Ovary (tissue), 9 donors: ENCODE data around the gene GRID2. TPM values are rescaled to one million over a fixed set of nuclear protein-coding genes. Genes with fewer than 3 reads are reported as not detected.

Source experiments
- DNase-seq, 5 donors: peaks; one replicate each; pipeline ENCODE4 v3.0.0-alpha.2; 2019 to 2020
- H3K27ac ChIP-seq, 2 donors: fragments of 200-600 bp; one replicate each; pipeline versions ENCODE4 v1.5.1 to v1.8.0; 2019 to 2022
- H3K27me3 ChIP-seq: fragments of 200-600 bp; one replicate; pipeline ENCODE4 v1.8.0; 2022
- H3K36me3 ChIP-seq: fragments of 200-600 bp; sonication (generic); one replicate; pipeline ENCODE4 v1.5.1; 2019
- H3K4me1 ChIP-seq: one replicate; pipeline ENCODE4 v1.8.1; 2013; ENCODE audit warnings: mild to moderate bottlenecking, moderate library complexity; ENCODE audit not compliant: insufficient read depth
- H3K4me3 ChIP-seq: fragments of 200-600 bp; sonication (generic); one replicate; pipeline ENCODE4 v1.5.1; 2017
- H3K9me3 ChIP-seq, 2 donors: fragments of 200-600 bp in 1 of 2; sonication (generic) in 1 of 2; one replicate each; pipeline versions ENCODE4 v1.5.1 to v1.8.1; 2013 to 2019; ENCODE audit warnings: mild to moderate bottlenecking in 1 of 2, moderate library complexity in 1 of 2
- EP300 ChIP-seq: sonication (generic); formaldehyde crosslinking; IDR thresholded peaks from one replicate; pipeline ENCODE4 v1.6.1; 2017; ENCODE audit warnings: antibody characterized with exemption
- POLR2A ChIP-seq: fragments of 450-650 bp; IDR thresholded peaks from one replicate; pipeline ENCODE4 v1.6.1; 2017; ENCODE audit warnings: antibody characterized with exemption, mild to moderate bottlenecking, moderate library complexity
- WGBS, 3 donors: extraction: QIAGEN DNeasy Blood & Tissue Kit in 1 of 3; methylation state at CpG; one replicate each; pipeline versions ENCODE4 v1.1.5 to v1.1.7; 2013 to 2017; 5-methylcytosine and 5-hydroxymethylcytosine counted together
- intact Hi-C, 4 donors: fragments of 100-400 bp; cut with DNase I; formaldehyde crosslinking; loops; one replicate each; pipeline versions ENCODE4 v1.11.0 to v1.15.1; 2022 to 2023
- polyA plus RNA-seq, 2 donors: library from polyadenylated mRNA; stranded (reverse); fragments of 200-250 nt in 1 of 2; fragments of 350-450 nt in 1 of 2; fragmentation: Illumina TruSeq in 1 of 2; extraction: RNeasy Lipid Tissue Mini Kit (QIAGEN cat#74804) in 1 of 2; gene quantifications; one replicate each; pipeline ENCODE4 v1.2.3, GENCODE V29; 2013 to 2014
- total RNA-seq, 7 donors: library from RNA; depleted of rRNA in 2 of 7; stranded (reverse); fragments of >200 nt in 2 of 7; fragmentation: NEBNext Ultra II Directional in 3 of 7; extraction: Animal tissue kit (Norgen Biotek cat#: 25700) in 3 of 7; gene quantifications; one replicate each; pipeline versions ENCODE4 v1.1.0 to v1.2.4, GENCODE V29; 2016 to 2023
- TF ChIP-seq, protein P1 (sequence below), 3 donors: fragments of 450-650 bp in 2 of 3; fragments of 200-600 bp in 1 of 3; IDR thresholded peaks; one replicate each; pipeline versions ENCODE4 v1.5.1 to v1.8.0; 2016 to 2022; ENCODE audit warnings: antibody characterized with exemption in 3 of 3, mild to moderate bottlenecking in 1 of 3
- donor health status: DM: no; HTN: no; CAD: no; lungs with moderate emphysema.
- donor health status: DM: no; HTN: no; CAD: no.
- donor health status: Bipolar disorder and iron deficiency.
- donor health status: DM: yes; HTN: yes; CAD: no.
- donor health status: DM: no; HTN: no; CAD: no.
- donor health status: DM: yes; HTN: yes; CAD: no.

Gene GRID2
- total and polyA plus RNA-seq, 9 donors, result 0.65 to 6.8 (median 2.6) TPM

DNA sequence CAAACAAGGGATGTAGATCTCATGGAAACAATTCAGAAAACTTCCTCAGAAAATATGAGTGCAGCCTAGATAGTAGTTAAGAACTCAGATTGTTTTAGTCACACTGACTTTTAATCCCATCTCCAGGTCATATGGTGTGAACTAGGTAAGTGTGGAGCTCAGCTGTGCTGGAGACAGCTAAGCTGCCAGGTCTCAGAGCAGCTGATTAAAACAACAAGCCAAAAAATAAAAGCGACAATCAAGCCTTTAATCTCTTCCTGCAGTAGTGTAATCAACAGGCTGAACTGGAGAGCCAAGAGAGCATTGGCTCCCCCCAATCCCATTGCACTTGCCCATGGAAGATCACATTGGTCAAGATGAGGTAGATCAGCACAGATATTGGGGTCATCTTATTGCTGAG, 1426.5 kb downstream of the GRID2 start:
- DNase-seq, result no peak
- H3K9me3 ChIP-seq, result no peaks in the 10 kb centered on the region
- no peaks in the 10 kb centered on the region for H3K27me3 ChIP-seq
- H3K4me1 ChIP-seq, result no peaks in the 10 kb centered on the region
- no peaks in the 10 kb centered on the region for H3K36me3 ChIP-seq
- H3K4me3 ChIP-seq, result no peak overlapping the region
- TF ChIP-seq POLR2A, result no peak
- no peak for TF ChIP-seq EP300
- TF ChIP-seq, protein P1, sequence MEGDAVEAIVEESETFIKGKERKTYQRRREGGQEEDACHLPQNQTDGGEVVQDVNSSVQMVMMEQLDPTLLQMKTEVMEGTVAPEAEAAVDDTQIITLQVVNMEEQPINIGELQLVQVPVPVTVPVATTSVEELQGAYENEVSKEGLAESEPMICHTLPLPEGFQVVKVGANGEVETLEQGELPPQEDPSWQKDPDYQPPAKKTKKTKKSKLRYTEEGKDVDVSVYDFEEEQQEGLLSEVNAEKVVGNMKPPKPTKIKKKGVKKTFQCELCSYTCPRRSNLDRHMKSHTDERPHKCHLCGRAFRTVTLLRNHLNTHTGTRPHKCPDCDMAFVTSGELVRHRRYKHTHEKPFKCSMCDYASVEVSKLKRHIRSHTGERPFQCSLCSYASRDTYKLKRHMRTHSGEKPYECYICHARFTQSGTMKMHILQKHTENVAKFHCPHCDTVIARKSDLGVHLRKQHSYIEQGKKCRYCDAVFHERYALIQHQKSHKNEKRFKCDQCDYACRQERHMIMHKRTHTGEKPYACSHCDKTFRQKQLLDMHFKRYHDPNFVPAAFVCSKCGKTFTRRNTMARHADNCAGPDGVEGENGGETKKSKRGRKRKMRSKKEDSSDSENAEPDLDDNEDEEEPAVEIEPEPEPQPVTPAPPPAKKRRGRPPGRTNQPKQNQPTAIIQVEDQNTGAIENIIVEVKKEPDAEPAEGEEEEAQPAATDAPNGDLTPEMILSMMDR (IDR thresholded peaks at IDR 0.05), result no peak
- intact Hi-C loops, result no loop called here
- no peak overlapping the region for H3K27ac ChIP-seq
- WGBS, 3 donors, result 76 to 80% (median 78%) methylated on average over 1 of the region's 1 CpG

DNA sequence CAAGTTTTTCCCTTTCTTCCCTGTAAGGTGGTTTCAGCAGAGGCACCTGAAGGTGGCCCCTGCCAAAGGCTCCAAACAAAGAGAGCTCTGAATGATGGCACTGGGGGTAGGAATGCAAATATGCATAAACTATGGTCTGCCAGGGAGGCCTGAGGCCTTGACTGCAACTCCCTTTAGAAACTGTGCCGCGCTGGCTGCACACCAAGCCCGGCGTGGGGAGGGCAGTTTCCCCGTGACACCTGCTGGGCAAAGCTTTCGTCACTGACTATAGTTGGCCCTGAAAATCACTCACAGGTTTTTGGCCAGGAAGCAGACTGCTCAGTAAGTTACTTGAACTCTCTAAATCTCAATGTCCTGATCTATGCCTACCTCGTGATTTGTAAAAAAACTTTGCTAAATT, 1427.0 kb downstream of the GRID2 start:
- Histone ChIP-seq H3K9me3 (no peaks in the 10 kb centered on the region), H3K36me3 (no peaks in the 10 kb centered on the region), H3K27me3 (no peaks in the 10 kb centered on the region), H3K27ac (no peak overlapping the region), H3K4me1 (no peaks in the 10 kb centered on the region), H3K4me3 (no peak overlapping the region)
- TF ChIP-seq, protein P1 (IDR thresholded peaks at IDR 0.05), result no peak
- TF ChIP-seq EP300, result no peak
- intact Hi-C loops, result no loop called here
- DNase-seq, result no peak
- 84 to 90% (median 85%) methylated on average over 7 of the region's 7 CpGs for WGBS, 3 donors

DNA sequence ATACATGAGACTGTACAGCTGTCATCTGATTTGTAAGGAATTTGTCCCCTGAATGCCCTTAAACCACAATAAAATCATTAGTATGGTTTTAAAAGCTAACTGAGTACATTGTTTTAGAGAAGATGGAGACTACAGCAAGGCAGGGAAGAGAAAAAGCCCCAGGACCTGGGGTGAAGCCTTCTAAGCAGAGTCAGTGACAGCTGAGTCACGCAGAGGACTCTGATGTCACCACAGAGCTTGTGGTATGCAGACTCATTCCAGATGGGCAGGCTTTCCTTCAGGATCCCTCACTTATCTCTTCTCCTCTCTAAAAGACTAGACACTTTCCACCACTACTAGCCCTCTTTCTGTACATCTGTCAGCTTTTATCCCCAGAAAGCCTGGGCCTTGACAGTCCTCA, 1427.7 kb downstream of the GRID2 start:
- intact Hi-C loops, result no loop called here
- DNase-seq, result no peak
- 62 to 88% (median 63%) methylated on average over 1 of the region's 1 CpG for WGBS, 3 donors

DNA sequence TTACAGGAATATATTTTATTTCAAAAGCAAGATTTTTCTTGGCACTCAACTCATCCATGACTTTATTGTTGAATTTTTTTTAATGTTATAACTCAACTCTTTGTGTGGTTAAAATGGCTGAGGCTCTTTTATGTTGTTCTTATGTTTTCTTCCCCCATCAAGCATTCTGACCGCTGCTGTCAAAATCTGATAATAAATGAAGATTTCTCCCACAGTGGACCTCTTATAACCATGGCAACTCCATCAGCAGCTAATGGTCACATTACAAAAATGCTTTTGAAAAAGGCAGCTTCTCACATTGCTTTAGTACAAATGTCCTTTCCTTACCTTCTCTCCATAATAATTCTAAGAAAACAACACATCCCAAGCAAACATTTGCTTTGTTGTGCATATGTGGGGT, 1428.7 kb downstream of the GRID2 start:
- WGBS, 3 donors, result 48 to 63% (median 55%) methylated on average over 1 of the region's 1 CpG
- DNase-seq, result no peak
- H3K27ac ChIP-seq, result no peak overlapping the region
- no peaks in the 10 kb centered on the region for H3K4me1 ChIP-seq
- no peaks in the 10 kb centered on the region for H3K27me3 ChIP-seq
- no peak overlapping the region for H3K4me3 ChIP-seq
- intact Hi-C loops, result no loop called here
- TF ChIP-seq, protein P1 (IDR thresholded peaks at IDR 0.05), result no peak
- no peak for TF ChIP-seq EP300
- no peaks in the 10 kb centered on the region for H3K9me3 ChIP-seq
- H3K36me3 ChIP-seq, result no peaks in the 10 kb centered on the region

More for the DNA sequence above, 1427.7 kb downstream of the GRID2 start:
- no peak overlapping the region for H3K27ac ChIP-seq
- H3K36me3 ChIP-seq, result no peaks in the 10 kb centered on the region
- TF ChIP-seq POLR2A, result no peak
- TF ChIP-seq EP300, result no peak
- TF ChIP-seq, protein P1 (IDR thresholded peaks at IDR 0.05), result no peak
- no peak overlapping the region for H3K4me3 ChIP-seq
- no peaks in the 10 kb centered on the region for H3K4me1 ChIP-seq
- no peaks in the 10 kb centered on the region for H3K27me3 ChIP-seq
- H3K9me3 ChIP-seq, result no peaks in the 10 kb centered on the region

DNA sequence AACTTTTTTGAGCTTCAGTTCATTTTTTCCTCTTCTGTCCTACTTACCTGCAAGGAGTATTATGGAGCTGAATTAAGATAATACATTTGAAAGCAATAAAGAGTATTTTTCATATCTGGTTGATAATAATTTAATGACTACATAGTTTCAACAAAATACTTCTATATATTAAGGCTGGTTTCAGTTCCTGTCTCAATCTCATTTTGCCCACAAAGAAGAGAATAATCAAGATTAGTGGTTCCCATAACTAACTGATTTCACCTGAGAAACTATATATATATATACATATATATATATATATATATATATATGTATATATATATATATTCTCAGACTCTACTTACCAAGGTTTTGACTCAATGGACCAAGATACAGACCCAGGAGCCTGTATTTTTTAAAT, 1437.1 kb downstream of the GRID2 start:
- TF ChIP-seq, protein P1 (IDR thresholded peaks at IDR 0.05), result no peak
- no peak for TF ChIP-seq EP300
- no peak for TF ChIP-seq POLR2A
- Histone ChIP-seq H3K4me3 (no peak overlapping the region), H3K9me3 (peaks cover 0 to 2% of the 10 kb centered on the region in 2 donors), H3K4me1 (no peaks in the 10 kb centered on the region), H3K27me3 (no peaks in the 10 kb centered on the region), H3K36me3 (no peaks in the 10 kb centered on the region), H3K27ac (no peak overlapping the region)
- DNase-seq, result no peak
- intact Hi-C loops, result no loop called here
